NCI-H2107 (cell line): ENCODE measurements around the gene TSPAN9.

Source experiments
- DNase-seq: peaks from one replicate; lab custom pipeline; 2025; lab: John Stamatoyannopoulos, UW

TSPAN9 gene

GRCh38 chr12:3275171-3276041 is 198.2 kb downstream of the TSPAN9 start:
- no peak for DNase-seq

GRCh38 chr12:3276226-3276625 is 199.0 kb downstream of the TSPAN9 start:
- no peak for DNase-seq

GRCh38 chr12:3277306-3277943 is 200.2 kb downstream of the TSPAN9 start:
- DNase-seq = no peak

GRCh38 chr12:3278681-3279414 is 201.7 kb downstream of the TSPAN9 start:
- no peak for DNase-seq

GRCh38 chr12:3279415-3279780 is 202.2 kb downstream of the TSPAN9 start:
- no peak for DNase-seq

GRCh38 chr12:3279832-3280231 is 202.7 kb downstream of the TSPAN9 start:
- no peak for DNase-seq

- DNase-seq = no peak
Measured at GRCh38 chr12:3280967-3281366, 203.8 kb downstream of the TSPAN9 start.

GRCh38 chr12:3281588-3282383 is 204.6 kb downstream of the TSPAN9 start:
- DNase-seq = no peak

- DNase-seq = no peak
Measured at GRCh38 chr12:3282384-3282670, 205.1 kb downstream of the TSPAN9 start.

GRCh38 chr12:3283137-3283680 is 206.0 kb downstream of the TSPAN9 start:
- no peak for DNase-seq

- no peak for DNase-seq
Measured at GRCh38 chr12:3284405-3284804, 207.2 kb downstream of the TSPAN9 start.

- no peak for DNase-seq
Measured at GRCh38 chr12:3285570-3285969, 208.4 kb downstream of the TSPAN9 start.

- no peak for DNase-seq
Measured at GRCh38 chr12:3288690-3289089, 211.5 kb downstream of the TSPAN9 start.

GRCh38 chr12:3289702-3290101 is 212.5 kb downstream of the TSPAN9 start:
- DNase-seq = no peak

GRCh38 chr12:3291939-3292338 is 214.8 kb downstream of the TSPAN9 start:
- DNase-seq = no peak

GRCh38 chr12:3292677-3293412 is 215.7 kb downstream of the TSPAN9 start:
- no peak for DNase-seq

GRCh38 chr12:3293446-3294161 is 216.4 kb downstream of the TSPAN9 start:
- DNase-seq = no peak

GRCh38 chr12:3294481-3294911 is 217.3 kb downstream of the TSPAN9 start:
- no peak for DNase-seq

GRCh38 chr12:3295225-3295624 is 218.0 kb downstream of the TSPAN9 start:
- no peak for DNase-seq

- no peak for DNase-seq
Measured at GRCh38 chr12:3295646-3296408, 218.6 kb downstream of the TSPAN9 start.
